GM18873 (cell line): ENCODE data around the gene SEMA4D.

Experiments
- ATAC-seq: cut with Tn5 transposase; IDR thresholded peaks from one replicate; pipeline ENCODE4 v1.9.1; 2021; ENCODE audit warnings: mild to moderate bottlenecking, moderate library complexity, moderate number of reproducible peaks; ENCODE audit not compliant: unreplicated experiment, low FRiP score

SEMA4D gene

GRCh38 chr9:89342948-89343347, 155.0 kb downstream of the SEMA4D start:
- no peak for ATAC-seq

- no peak for ATAC-seq
These were observed 155.7 kb downstream of the SEMA4D start for GRCh38 chr9:89342213-89342612.

DNA sequence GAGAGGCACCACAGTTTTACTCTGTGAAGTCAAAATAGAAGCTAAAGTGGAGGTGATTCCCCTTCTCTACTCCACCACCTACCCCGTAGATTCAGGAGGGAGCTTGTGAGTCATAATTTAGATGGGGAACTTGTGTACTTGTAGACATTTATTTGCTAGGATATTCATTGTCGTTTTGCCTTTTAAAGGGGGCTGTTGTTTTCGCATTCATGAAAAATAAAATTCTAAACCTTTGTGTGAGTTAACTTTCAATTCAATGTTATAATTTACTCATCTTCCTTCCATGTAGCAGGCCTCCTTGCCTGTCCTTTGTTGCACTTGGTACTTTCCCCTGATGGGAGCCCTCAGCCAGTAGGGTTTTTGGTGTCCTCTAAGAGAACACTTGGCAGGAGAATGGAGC, 157.6 kb downstream of the SEMA4D start:
- ATAC-seq: peak; percentile 52

- ATAC-seq: no peak
These were observed 158.1 kb downstream of the SEMA4D start for GRCh38 chr9:89339807-89340206.

DNA sequence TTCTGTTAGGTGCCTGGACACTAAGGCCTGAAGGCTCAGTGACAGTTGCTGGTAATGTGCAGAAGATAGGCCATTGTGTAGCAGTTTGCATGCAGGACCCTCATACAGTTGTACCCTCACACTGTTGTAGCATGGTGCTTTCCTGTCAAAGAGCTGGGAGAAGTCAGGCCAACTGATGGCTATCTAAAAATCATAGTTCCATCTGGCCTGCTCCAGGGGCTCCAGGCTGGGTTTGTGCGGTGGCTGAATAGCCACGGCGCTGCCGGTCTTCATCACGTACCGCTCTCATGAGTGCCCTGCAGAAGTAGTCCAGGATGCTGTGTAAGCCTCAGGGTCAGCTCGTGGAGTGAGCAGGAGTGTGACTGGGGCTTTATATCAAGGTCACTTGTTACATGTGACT, 167.4 kb downstream of the SEMA4D start:
- ATAC-seq: no peak

DNA sequence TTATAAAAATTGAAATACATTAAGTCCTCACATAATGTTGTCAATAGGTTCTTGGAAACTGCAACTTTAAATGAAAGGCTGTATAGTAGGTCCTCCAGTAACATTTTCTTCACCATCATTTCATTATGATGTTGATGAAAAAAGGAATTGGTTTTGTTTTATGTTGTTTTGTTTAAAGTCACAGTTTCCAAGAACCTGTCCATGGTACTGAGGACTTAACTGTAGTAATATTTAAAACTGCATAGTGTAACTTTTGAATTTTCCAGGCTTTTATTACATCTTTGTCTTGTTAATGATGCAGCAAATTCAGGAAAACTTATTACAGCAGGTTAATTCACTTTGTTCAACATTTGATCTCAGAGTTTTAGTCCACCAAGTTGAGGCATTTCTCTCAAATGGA, 168.0 kb downstream of the SEMA4D start:
- ATAC-seq: no peak

DNA sequence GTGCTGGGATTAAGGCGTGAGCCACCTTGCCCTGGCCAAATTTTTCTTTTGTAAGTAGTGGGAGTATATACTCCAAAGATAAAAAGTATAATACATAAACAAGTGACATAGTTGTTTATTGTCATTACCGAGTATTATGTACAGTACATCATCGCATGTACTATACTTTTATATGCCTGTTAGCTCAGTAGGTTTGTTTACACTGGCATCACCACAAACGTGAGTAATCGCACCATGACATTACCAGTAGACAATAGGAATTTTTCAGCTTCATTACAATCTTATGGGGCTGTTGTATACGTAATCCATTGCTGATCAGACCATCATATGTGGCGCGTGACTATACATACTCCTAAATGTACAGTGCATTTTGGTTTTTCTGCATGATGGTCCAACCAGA, 169.8 kb downstream of the SEMA4D start:
- ATAC-seq: no peak

DNA sequence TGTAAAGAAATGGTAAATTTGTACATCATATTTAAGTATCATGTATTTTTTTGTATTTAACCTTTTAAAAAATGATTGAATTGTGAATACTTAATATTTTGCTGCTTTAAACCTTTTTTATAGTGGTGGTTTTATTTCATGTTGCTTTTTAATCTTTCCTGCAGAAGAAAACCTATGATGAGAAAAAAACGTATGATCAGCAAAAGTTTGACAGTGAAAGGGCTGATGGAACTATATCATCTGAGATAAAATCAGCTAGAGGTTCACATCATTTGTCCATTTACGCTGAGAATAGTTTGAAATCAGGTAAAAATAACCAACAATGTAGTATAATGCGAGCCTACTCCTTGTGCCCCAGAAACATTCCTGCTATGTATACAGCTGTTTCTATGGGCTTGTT, 172.2 kb downstream of the SEMA4D start:
- no peak for ATAC-seq

- ATAC-seq: no peak
These were observed 174.5 kb downstream of the SEMA4D start for GRCh38 chr9:89323390-89323789.

DNA sequence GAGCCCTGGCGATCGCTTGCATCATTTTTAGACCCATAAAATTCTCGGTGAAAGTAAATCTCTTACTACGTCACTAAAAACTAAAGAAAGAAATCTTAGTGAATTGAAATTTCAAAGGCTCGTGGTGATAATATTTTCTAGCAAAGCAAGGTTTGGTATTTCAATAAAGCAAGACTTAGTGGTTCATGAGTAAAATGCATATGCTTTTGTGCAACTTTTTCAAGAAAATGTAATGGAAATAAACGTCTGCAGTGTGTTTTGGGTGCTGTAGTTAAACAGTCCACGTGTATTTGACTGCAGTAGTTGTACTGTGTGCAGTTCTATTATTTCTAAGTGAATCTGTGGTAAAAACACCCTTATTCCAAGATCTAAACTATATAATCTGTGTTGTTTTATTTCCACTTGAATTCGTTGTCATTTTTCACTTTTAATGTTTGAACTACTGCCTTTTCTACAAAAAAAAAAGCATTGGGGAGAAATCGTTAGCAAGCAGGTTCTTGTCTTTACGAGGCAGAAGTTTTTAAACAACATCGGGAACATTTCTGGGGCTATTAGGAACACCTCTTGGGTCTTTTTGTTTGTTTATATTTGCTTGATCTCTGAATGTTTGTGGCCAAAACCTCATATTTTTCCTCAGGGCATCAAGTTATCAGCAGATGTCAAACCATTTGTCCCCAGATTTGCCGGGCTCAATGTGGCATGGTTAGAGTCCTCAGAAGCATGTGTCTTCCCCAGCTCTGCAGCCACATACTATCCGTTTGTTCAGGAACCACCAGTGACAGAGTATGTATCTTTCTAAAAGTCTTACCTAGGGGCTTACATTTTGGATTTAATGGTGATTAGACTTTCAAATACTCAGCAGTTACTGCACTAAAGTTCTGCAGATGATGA, 178.7 kb downstream of the SEMA4D start:
- no peak for ATAC-seq

DNA sequence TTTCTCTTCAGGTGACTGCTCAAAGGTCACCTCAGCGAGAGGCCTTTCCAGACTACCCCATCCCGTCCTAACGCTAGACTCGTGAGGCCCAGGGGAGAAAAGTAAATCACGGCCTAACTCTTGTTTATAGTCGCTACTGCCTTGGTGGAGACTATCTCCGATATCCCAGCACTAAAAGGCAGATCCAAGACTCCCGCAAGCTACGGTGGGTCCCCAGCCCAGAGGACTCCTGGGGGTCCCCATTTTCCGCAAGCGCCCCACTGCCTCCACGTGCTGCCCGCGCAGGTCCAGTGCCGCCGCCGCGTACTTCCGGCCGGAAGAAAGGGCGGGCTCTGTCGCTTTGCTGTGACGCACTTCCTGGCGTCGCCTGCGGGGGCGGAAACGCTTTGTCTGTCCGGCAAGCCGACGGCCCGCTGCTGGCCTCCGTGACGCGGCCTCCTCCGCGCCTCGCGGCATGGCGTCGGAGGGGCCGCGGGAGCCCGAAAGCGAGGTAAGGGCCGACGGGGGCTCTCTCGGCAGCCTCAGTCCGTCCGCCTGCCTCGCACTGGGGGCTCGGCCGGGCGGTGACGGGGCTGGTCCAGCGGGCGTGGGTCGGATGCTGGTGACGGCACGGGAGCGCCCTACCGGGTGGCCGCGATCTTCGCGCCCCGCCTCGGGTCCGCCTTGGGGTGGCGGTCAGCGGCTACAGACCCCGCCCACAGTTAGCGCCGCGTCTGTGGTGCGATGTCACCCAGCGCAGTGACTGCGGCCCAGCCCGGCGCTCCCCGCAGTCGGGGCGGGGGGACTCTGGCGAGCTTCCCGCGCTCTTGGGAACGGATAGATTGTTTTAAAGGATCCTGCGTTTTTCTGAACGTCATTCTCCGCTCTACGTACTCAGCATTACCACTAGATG, 179.5 kb downstream of the SEMA4D start, which contains the start of gene SECISBP2:
TSS of gene SECISBP2 (plus strand) at position 378 of the 892 bp plus-strand sequence. CDS start at position 455, 77 bp downstream.
- peak; percentile 76 for ATAC-seq

- no peak for ATAC-seq
These were observed 180.6 kb downstream of the SEMA4D start for GRCh38 chr9:89317282-89317681.

GRCh38 chr9:89315482-89315881, 182.4 kb downstream of the SEMA4D start:
- no peak for ATAC-seq

DNA sequence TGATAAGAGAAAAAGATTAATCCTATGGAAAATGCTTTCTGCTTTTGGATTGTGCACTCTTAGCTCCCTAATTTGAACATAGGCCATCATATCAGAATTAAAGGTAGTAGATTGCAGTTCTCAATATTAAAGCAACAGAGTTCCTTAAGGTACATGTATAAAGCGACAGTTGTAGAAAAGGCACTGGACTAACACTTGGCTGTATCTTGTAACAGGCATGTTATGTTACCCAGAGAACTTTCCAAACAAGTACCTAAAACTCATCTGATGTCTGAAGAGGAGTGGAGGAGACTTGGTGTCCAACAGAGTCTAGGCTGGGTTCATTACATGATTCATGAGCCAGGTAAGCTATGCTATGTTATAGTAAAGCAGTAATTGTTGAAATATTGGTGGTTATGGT, 183.0 kb downstream of the SEMA4D start:
- no peak for ATAC-seq

DNA sequence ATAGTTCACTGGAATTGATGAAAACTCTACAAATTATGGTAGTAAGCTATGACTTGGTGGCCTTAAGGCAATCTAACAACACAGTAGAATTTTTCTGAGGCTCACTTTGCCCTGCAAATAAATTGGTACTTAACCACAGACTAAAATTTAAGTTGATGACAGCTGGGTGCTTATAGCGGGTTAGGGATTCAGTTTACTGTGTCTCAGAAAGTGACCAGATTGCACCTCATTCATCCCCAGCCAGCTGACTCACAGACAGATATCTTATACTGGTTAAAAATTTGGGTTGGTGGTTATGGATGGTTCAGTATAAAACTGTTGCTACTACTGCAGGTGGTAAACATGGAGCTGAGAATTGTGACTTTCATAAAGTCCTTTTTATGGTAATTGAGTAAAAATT, 184.1 kb downstream of the SEMA4D start:
- ATAC-seq: no peak

DNA sequence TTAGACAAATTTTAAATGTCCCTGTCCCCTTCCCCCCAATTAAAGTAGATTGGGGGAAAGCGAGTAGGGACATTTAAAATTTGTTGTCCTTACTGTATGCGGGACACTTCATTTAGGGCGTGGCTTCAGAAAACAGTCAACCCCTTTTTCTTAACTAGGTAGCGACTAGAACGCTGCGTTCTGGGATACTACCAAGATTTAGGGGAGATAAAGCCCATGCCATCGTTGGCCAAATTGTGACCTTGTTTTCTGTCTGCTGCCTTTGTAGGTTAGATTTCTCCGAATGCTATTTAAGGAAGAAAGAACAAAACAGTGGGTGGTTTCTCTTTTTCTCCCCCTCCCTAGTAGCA, 185.7 kb downstream of the SEMA4D start:
- ATAC-seq: no peak

DNA sequence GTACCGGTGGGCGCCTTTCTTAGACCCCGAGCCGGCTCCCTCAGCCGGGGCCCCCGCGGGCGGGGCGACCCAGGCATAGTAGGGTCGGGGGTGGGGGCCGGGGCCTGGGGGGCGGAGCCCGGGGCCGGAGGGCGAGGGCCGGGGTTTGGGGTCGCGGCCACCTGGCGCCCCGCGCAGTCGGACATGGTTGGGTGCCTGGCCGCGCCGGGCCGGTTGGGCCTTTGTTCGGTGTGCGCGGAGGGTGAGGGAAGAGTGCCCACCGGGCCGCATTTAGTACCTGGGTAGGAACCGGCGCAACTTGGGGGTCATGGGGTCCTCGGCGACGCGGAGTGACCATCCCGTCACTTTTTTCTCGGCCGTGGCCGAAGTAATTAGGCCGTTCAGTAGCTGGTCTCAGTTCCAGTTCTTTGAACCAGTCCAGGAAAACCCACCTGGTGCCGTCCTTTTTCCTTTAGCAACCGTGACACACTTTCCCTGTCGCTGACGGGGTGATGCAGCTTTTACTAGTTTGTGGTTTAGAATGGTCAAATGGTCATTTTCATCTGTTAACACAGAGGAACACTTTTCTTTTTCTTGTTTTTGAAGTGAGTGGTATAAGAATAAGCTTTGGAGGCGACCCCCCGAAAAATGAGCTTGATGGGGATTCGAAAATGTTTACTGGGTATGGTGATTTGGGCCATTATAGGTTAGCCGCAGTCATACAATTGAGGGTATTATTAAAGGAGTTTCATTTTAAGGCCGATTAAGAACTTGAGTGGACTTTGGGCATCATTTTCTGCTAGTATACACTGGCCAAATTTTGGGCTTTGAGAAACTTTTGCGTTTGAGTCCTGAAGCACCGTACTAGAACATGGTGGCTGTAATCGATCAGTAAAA, 186.3 kb downstream of the SEMA4D start:
- peak; percentile 2 for ATAC-seq
